Lower leg skin (tissue), 4 donors: ENCODE measurements around the gene FGGY. TPM values are rescaled to one million over a fixed set of nuclear protein-coding genes. Genes with fewer than 3 reads are reported as not detected.
"Not testable (repeated sequence)": the region's sequence is repeated elsewhere in the genome, so short reads cannot be mapped to it uniquely, and the experiment has no call there.

ENCODE experiments used
- DNase-seq, 2 donors: peaks; one replicate each; pipeline ENCODE4 v3.0.0-alpha.2; 2019; ENCODE audit warnings: low spot score in 2 of 2
- H3K4me3 ChIP-seq: fragments of 200-600 bp; sonication (generic); 2 replicates; pipeline ENCODE4 v1.5.1; 2017; ENCODE audit warnings: mild to moderate bottlenecking, low read depth; ENCODE audit not compliant: poor library complexity, severe bottlenecking
- CTCF ChIP-seq, 3 donors: fragments of 450-650 bp; IDR thresholded peaks; one replicate each; pipeline ENCODE4 v1.5.1; 2016; ENCODE audit warnings: antibody characterized with exemption in 3 of 3, mild to moderate bottlenecking in 3 of 3, moderate library complexity in 2 of 3
- POLR2A ChIP-seq, 2 donors: fragments of 450-650 bp; IDR thresholded peaks; one replicate each; pipeline ENCODE4 v1.6.1; 2016 to 2017; ENCODE audit warnings: antibody characterized with exemption in 2 of 2, mild to moderate bottlenecking in 1 of 2, moderate library complexity in 1 of 2
- WGBS, 2 donors: methylation state at CpG; one replicate each; pipeline ENCODE4 v1.1.5; 2018; 5-methylcytosine and 5-hydroxymethylcytosine counted together
- intact Hi-C: fragments of 100-400 bp; cut with DNase I; formaldehyde crosslinking; loops from one replicate; pipeline ENCODE4 v1.15.0; 2023; ENCODE audit warnings: low total_unique reads
- total RNA-seq, 4 donors: library from RNA; depleted of rRNA; stranded (reverse); fragments of >200 nt; gene quantifications; one replicate each; pipeline ENCODE4 v1.1.0, GENCODE V29; 2016

The FGGY gene
- total RNA-seq, 4 donors from 2014 or later: 10.0 to 29.5 (median 17.5) TPM

- H3K4me3 ChIP-seq: no peak overlapping the region
- intact Hi-C loops: no loop called here
- no peak for TF ChIP-seq POLR2A (IDR thresholded peaks at IDR 0.05)
- DNase-seq: no peak
- 83 to 100% methylated on average over 1 of the region's 1 CpG for WGBS, 2 donors
Observed at GRCh38 chr1:59468828-59469428, 172.0 kb downstream of the FGGY start.

DNA sequence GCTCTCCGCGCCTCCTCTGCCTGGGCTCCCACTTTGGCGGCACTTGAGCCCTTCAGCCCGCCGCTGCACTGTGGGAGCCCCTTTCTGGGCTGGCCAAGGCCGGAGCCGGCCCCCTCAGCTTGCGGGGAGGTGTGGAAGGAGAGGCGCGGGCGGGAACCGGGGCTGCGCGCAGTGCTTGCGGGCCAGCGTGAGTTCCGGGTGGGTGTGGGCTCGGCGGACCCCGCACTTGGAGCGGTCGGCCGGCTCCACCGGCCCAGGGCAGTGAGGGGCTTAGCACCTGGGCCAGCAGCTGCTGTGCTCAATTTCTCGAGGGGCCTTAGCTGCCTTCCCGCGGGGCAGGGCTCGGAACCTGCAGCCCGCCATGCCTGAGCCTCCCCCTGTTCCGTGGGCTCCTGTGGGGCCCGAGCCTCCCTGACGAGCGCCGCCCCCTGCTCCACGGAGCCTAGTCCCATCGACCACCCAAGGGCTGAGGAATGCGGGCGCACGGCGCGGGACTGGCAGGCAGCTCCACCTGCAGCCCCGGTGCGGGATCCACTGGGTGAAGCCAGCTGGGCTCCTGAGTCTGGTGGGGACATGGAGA, 175.2 kb downstream of the FGGY start:
- DNase-seq, H3K4me3 ChIP-seq, intact Hi-C loops: not testable (repeated sequence)
- WGBS, 2 donors: 97 to 98% methylated on average over 27 to 38 of the region's 43 CpGs

DNA sequence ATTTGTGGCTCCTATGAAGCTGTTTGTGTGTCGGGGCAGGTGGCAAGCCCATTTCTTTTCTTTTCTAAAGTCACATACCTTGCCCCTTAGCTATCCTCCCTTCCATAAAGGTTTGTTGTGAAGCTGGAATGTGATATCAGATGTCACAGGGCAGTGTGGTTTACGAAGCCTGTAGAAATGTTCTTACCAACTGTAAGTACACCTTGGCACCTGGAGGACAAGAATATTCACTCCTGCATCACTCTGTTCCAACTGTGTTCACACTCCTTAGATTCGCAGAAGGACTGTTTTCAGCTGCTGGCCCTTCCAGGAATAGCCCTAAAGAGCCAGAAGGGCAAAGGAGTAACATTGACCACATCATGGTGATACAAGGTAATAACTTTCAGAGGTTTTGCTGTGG, 176.9 kb downstream of the FGGY start:
- TF ChIP-seq POLR2A (IDR thresholded peaks at IDR 0.05): no peak
- intact Hi-C loops: no loop called here
- no peak overlapping the region for H3K4me3 ChIP-seq
- WGBS, 2 donors: 91 to 95% methylated on average over 3 of the region's 3 CpGs
- no peak for DNase-seq

- 81 to 82% methylated on average over 2 of the region's 2 CpGs for WGBS, 2 donors
- intact Hi-C loops: no loop called here
Observed at GRCh38 chr1:59474496-59474895, 177.6 kb downstream of the FGGY start.

DNA sequence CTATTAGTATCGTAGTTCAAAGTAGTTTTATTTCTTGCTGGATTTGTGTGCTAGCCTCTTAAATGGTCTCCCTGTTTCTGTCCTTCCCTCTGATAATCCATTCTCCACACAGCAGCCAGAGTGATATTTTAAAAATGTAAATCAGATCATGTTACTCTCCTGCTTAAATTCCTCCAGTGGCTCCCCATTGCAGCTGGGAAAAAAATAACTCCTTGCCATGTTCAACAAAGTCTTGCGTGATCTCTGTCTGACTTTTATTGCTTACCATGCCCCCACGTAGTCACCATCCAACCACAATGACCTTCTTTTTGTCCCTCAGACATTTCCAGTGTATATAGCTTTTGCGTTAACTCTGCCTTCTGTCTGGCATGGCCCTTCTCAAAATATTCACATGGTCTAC, 178.8 kb downstream of the FGGY start:
- DNase-seq: no peak
- TF ChIP-seq CTCF (IDR thresholded peaks at IDR 0.05) (no peak), POLR2A (IDR thresholded peaks at IDR 0.05) (no peak)
- no peak overlapping the region for H3K4me3 ChIP-seq
- intact Hi-C loops: no loop called here
- WGBS, 2 donors: 93 to 94% methylated on average over 4 of the region's 4 CpGs

More at GRCh38 chr1:59474496-59474895, 177.6 kb downstream of the FGGY start:
- TF ChIP-seq CTCF (IDR thresholded peaks at IDR 0.05) (no peak), POLR2A (IDR thresholded peaks at IDR 0.05) (no peak)
- no peak for DNase-seq
- H3K4me3 ChIP-seq: no peak overlapping the region

DNA sequence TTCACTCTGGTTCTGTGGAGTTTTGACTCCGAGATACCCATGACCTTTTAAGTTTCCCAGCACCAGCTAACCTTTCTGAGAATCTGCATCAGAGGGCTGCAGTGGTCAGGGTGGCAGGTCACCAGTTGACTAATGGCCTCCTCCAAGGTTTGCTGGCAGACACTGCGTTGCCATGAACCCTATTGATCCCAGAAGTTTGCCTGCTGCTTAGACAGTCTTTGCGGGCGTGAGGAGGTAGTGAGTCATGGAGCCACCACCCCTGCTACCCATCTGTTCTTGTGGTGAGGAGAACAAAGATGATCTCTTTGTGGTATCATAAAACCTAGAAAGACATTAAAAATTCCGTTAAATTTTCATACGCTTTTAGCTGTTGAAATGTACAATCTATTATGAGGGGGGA, 180.4 kb downstream of the FGGY start:
- DNase-seq: no peak
- intact Hi-C loops: no loop called here
- TF ChIP-seq POLR2A (IDR thresholded peaks at IDR 0.05) (no peak), CTCF (IDR thresholded peaks at IDR 0.05) (no peak)
- WGBS, 2 donors: 88 to 93% methylated on average over 6 of the region's 6 CpGs
- H3K4me3 ChIP-seq: no peak overlapping the region

GRCh38 chr1:59477867-59478266, 181.0 kb downstream of the FGGY start:
- 88 to 90% methylated on average over 4 of the region's 4 CpGs for WGBS, 2 donors
- intact Hi-C loops: no loop called here
- no peak overlapping the region for H3K4me3 ChIP-seq
- TF ChIP-seq CTCF (IDR thresholded peaks at IDR 0.05): no peak
- DNase-seq: no peak
